OCI-LY1 (cell line): Measurements from ENCODE around the gene PLEKHF1.

ENCODE experiments used
- CTCF ChIP-seq: fragments of 200-600 bp; sonication (generic), shearing (Covaris generic); IDR thresholded peaks from 2 replicates; pipeline ENCODE4 v1.5.1; 2017; ENCODE audit warnings: mild to moderate bottlenecking, antibody characterized with exemption, low read length, moderate library complexity, mixed read lengths
- EZH2 ChIP-seq: fragments of 200-600 bp; sonication (generic), shearing (Covaris generic); IDR thresholded peaks from 2 replicates; pipeline ENCODE4 v1.8.0; 2017; ENCODE audit warnings: borderline replicate concordance, mixed run types, mild to moderate bottlenecking, antibody characterized with exemption, low read length, moderate library complexity, mixed read lengths

GRCh38 chr19:29678484-29679106 is 13.3 kb downstream of the PLEKHF1 start:
- no peak for TF ChIP-seq CTCF
- TF ChIP-seq EZH2 = no peak
